Transverse colon (tissue), 4 donors: ENCODE measurements around the gene JPT1. TPM values are rescaled to one million over a fixed set of nuclear protein-coding genes. Genes with fewer than 3 reads are reported as not detected.

Experiments used
- DNase-seq: peaks from one replicate; pipeline ENCODE4 v3.0.0-alpha.2; 2019
- H3K27ac ChIP-seq, 4 donors: fragments of 200-600 bp; sonication (generic); 2 replicates each; pipeline ENCODE4 v1.5.1; 2016 to 2018; ENCODE audit warnings: inconsistent platforms in 4 of 4
- H3K27me3 ChIP-seq: fragments of 200-600 bp; sonication (generic); 2 replicates; pipeline ENCODE4 v1.5.1; 2017; ENCODE audit warnings: inconsistent platforms
- H3K36me3 ChIP-seq, 4 donors: fragments of 200-600 bp; sonication (generic); 2 replicates each; pipeline ENCODE4 v1.5.1; 2017 to 2019; ENCODE audit warnings: inconsistent platforms in 4 of 4
- H3K4me1 ChIP-seq, 4 donors: fragments of 200-600 bp; sonication (generic); 2 replicates each; pipeline ENCODE4 v1.5.1; 2017 to 2020; ENCODE audit warnings: inconsistent platforms in 4 of 4
- H3K4me3 ChIP-seq, 4 donors: fragments of 200-600 bp; sonication (generic); 1 replicate in 1 of 4; 2 replicates in 3 of 4; pipeline versions ENCODE4 v1.5.1 to v1.6.1; 2017 to 2019; ENCODE audit warnings: inconsistent platforms in 4 of 4
- H3K9me3 ChIP-seq, 2 donors: fragments of 200-600 bp; sonication (generic); 2 replicates each; pipeline ENCODE4 v1.5.1; 2017 to 2019; ENCODE audit warnings: inconsistent platforms in 2 of 2
- CTCF ChIP-seq, 5 experiments: fragments of 200-600 bp in 3 of 5; fragments of 450-650 bp in 2 of 5; sonication (generic) in 3 of 5; IDR thresholded peaks; 1 replicate in 2 of 5; 2 replicates in 3 of 5; pipeline ENCODE4 v1.5.1; 2016 to 2017; ENCODE audit warnings: antibody characterized with exemption in 5 of 5, inconsistent platforms in 3 of 5, mild to moderate bottlenecking in 2 of 5, moderate library complexity in 1 of 5
- EP300 ChIP-seq: sonication (generic); formaldehyde crosslinking; IDR thresholded peaks from one replicate; pipeline ENCODE4 v1.6.1; 2017; ENCODE audit warnings: antibody characterized with exemption, low read depth
- POLR2A ChIP-seq: fragments of 450-650 bp; IDR thresholded peaks from one replicate; pipeline ENCODE4 v1.6.1; 2016; ENCODE audit warnings: antibody characterized with exemption, mild to moderate bottlenecking, moderate library complexity
- POLR2AphosphoS5 ChIP-seq, 3 donors: sonication (generic); formaldehyde crosslinking; IDR thresholded peaks; one replicate each; pipeline ENCODE4 v1.6.1; 2016; ENCODE audit warnings: antibody characterized with exemption in 3 of 3
- WGBS, 2 donors: methylation state at CpG; one replicate each; pipeline ENCODE4 v1.1.5; 2018; ENCODE audit warnings: low coverage in 1 of 2; 5-methylcytosine and 5-hydroxymethylcytosine counted together
- in situ Hi-C, 4 donors: fragments of 200-750 bp; cut with MboI; loops; one replicate each; pipeline versions ENCODE4 v1.15.0 to v1.15.1; 2017; ENCODE audit warnings: low sequenced_read_pairs in 3 of 4, low pct_ligation_motif_present in 1 of 4, low pct_unique_long_range_greater_than_20kb in 1 of 4
- intact Hi-C: fragments of 100-400 bp; cut with DNase I; formaldehyde crosslinking; loops from one replicate; pipeline ENCODE4 v1.15.1; 2023; ENCODE audit warnings: low total_unique reads
- total RNA-seq, 4 donors: library from RNA; depleted of rRNA; stranded (reverse); fragments of >200 nt; gene quantifications; one replicate each; pipeline ENCODE4 v1.1.0, GENCODE V29; 2016

The JPT1 gene
- total RNA-seq, 4 donors from 2014 or later, result 61.7 to 293 (median 219) TPM

GRCh38 chr17:75151930-75152329, 2.4 kb downstream of the JPT1 start:
- intact Hi-C loops (no loop called here), in situ Hi-C loops (no loop called here)
- peaks cover 0 to 4% (median 0%) of the 10 kb centered on the region in 4 donors for H3K36me3 ChIP-seq
- no peak overlapping the region for H3K4me3 ChIP-seq
- H3K4me1 ChIP-seq, result peaks cover 11 to 42% (median 31%) of the 10 kb centered on the region in 4 donors
- TF ChIP-seq POLR2A, result no peak
- no peak for TF ChIP-seq POLR2AphosphoS5 (IDR thresholded peaks at IDR 0.05)
- no peak for TF ChIP-seq CTCF (IDR thresholded peaks at IDR 0.05)
- TF ChIP-seq EP300, result no peak
- DNase-seq, result no peak
- no peak overlapping the region for H3K27ac ChIP-seq
- H3K27me3 ChIP-seq, result no peaks in the 10 kb centered on the region
- 77 to 78% methylated on average over 5 to 6 of the region's 6 CpGs for WGBS, 2 donors
- H3K9me3 ChIP-seq, result no peaks in the 10 kb centered on the region

- Histone ChIP-seq H3K27me3 (no peaks in the 10 kb centered on the region), H3K9me3 (no peaks in the 10 kb centered on the region), H3K4me1 (peaks cover 6 to 29% (median 19%) of the 10 kb centered on the region in 4 donors), H3K36me3 (peaks cover 0 to 22% (median 9%) of the 10 kb centered on the region in 4 donors), H3K4me3 (no peak overlapping the region), H3K27ac (peak overlapping the region; percentile 74 to 78 (median 76))
- in situ Hi-C loops (no loop called here), intact Hi-C loops (no loop called here)
- TF ChIP-seq POLR2AphosphoS5 (IDR thresholded peaks at IDR 0.05), result peak in 2 of 3 donors; percentile 12 to 46
- TF ChIP-seq POLR2A, result peak; percentile 10
- TF ChIP-seq EP300, result no peak
- no peak for TF ChIP-seq CTCF (IDR thresholded peaks at IDR 0.05)
- peak; percentile 23 for DNase-seq
- 68 to 74% methylated on average over 3 to 6 of the region's 6 CpGs for WGBS, 2 donors
These were observed 6.3 kb downstream of the JPT1 start for GRCh38 chr17:75147878-75148546.

GRCh38 chr17:75146592-75146991, 7.7 kb downstream of the JPT1 start:
- intact Hi-C loops, result no loop called here
- TF ChIP-seq POLR2AphosphoS5 (IDR thresholded peaks at IDR 0.05) (no peak), EP300 (no peak), POLR2A (no peak), CTCF (IDR thresholded peaks at IDR 0.05) (no peak)
- in situ Hi-C loops, result no loop called here
- Histone ChIP-seq H3K27ac (peak overlapping the region in 2 of 4 donors; percentile 74 to 78), H3K36me3 (peaks cover 0 to 29% (median 9%) of the 10 kb centered on the region in 4 donors), H3K4me3 (no peak overlapping the region), H3K9me3 (no peaks in the 10 kb centered on the region), H3K4me1 (peaks cover 4 to 20% (median 14%) of the 10 kb centered on the region in 4 donors), H3K27me3 (no peaks in the 10 kb centered on the region)
- no peak for DNase-seq
- 77 to 88% methylated on average over 3 of the region's 3 CpGs for WGBS, 2 donors

GRCh38 chr17:75144816-75145512, 9.3 kb downstream of the JPT1 start:
- in situ Hi-C loops, result no loop called here
- WGBS, 2 donors, result 83 to 90% methylated on average over 4 to 11 of the region's 11 CpGs
- DNase-seq, result peak; percentile 7
- no peaks in the 10 kb centered on the region for H3K27me3 ChIP-seq
- no peaks in the 10 kb centered on the region for H3K9me3 ChIP-seq
- no peak overlapping the region for H3K4me3 ChIP-seq
- H3K27ac ChIP-seq, result no peak overlapping the region
- H3K36me3 ChIP-seq, result peaks cover 0 to 39% (median 9%) of the 10 kb centered on the region in 4 donors
- intact Hi-C loops, result no loop called here
- H3K4me1 ChIP-seq, result peaks cover 4 to 20% (median 14%) of the 10 kb centered on the region in 4 donors
- TF ChIP-seq EP300, result no peak
- TF ChIP-seq POLR2AphosphoS5 (IDR thresholded peaks at IDR 0.05), result no peak
- no peak for TF ChIP-seq POLR2A
